Measurements from ENCODE around the gene TRHDE.

- TF ChIP-seq EZH2 (IDR thresholded peaks at IDR 0.05; ENCODE audit: low read depth): no peak
- TF ChIP-seq CTCF (conservative IDR thresholded peaks at IDR 0.05): no peak
Measured at GRCh38 chr12:72510772-72511171, 238.6 kb downstream of the TRHDE start.

All from PC-9 (cell line).